Activated CD8-positive, alpha-beta memory T cell treated with anti-CD3 and anti-CD28 coated beads for 36 hours (primary cell): Measurements from ENCODE around the gene TNFRSF25. TPM values are rescaled to one million over a fixed set of nuclear protein-coding genes. Genes with fewer than 3 reads are reported as not detected.

Source experiments
- CTCF ChIA-PET: fragments of 350-600 bp; sonication (Branson Sonifier 250); formaldehyde crosslinking; loops from one replicate; lab custom pipeline; 2021; ENCODE audit warnings: antibody characterized with exemption; lab: Charles Lee
- POLR2A ChIA-PET: fragments of 350-600 bp; sonication (Branson Sonifier 250); formaldehyde crosslinking; loops from one replicate; lab custom pipeline; 2021; ENCODE audit warnings: antibody characterized with exemption; lab: Charles Lee
- total RNA-seq, 2 experiments: library from RNA; stranded (reverse); gene quantifications; one replicate each; pipeline ENCODE4 v1.2.3, GENCODE V29; 2021

Gene TNFRSF25
- total RNA-seq, 2 experiments from 2014 or later, result 89.9 to 91.3 TPM

DNA sequence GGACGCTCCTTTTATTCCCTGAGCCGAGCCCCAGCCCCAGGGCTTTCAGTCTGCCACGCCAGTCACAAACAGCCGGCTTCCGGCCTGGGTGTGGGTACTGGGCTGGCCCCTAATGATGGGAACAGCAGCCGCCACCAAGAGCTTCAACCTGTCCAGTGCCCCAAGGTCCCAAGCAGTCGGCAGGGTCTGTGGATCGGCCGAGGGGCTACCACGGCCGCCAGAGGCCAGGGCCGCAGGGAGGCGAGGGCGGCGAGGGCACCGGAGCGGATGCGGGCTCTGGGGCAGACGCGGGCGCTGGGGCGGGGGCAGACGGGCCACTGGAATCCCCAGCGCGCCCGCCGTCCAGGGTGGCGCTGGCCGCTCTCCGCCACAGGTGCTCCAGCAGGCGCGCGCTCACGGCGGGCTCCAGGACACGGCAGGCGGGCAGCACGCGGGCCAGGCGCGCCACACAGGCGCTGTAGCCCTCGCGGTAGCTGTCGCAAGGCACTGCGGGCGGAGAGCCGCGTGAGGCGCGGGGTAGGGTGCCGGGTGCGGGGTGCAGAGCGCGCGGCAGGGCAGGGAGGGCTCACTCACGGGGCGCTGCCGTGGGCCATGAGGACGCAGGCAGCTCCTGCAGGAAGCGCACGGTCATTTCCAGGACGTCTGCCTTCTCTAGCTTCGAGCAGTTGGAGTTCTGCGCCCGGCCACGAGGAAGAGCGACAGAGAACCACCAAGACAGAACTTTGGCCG lies 47.1 kb downstream of the TNFRSF25 start:
- CTCF ChIA-PET, result interaction anchor here (1.3 to 5.2 kb wide), 2 partner anchors 19 to 20 kb away, joined by 4 to 59 read pairs; no protein-coding TSS in a partner anchor
- POLR2A ChIA-PET, result no interaction called here

DNA sequence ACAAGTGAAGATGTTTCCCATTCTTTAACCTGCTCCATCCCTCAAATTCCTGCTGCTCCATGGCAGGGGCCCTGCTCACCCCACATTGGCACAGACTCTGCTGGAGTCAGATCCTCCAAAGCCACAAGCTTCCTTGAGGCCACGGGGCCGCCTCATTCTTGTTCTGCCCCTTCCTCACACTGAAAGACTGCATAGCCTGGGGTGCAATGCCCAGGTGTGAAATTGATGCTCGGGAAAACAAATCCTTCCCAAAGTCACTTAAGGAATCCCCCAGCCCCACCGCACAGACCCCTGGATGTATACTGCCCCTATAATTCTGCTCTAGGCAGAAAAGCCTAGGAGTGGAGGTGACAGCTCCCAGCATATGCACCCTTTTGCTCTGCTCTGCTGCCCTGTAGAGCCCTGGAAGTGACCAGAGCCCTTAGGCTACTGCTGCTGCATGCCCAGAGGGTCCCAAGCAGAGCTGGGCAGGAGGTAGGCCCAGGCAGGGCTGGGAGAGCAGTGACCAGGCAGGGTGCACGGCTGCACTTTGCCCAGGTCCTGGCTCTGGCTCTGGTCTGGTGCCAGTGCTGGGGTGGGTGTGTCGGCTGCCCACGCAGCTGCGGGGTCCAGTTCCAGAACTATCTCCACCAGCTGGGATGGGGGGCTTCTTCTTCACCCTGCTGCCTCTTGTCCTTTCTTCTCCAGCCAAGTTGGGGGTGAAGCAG lies 47.9 kb downstream of the TNFRSF25 start:
- POLR2A ChIA-PET, result no interaction called here
- CTCF ChIA-PET, result interaction anchor here (1.3 kb wide), 1 partner anchor 20 kb away, joined by 4 read pairs; no protein-coding TSS in a partner anchor

DNA sequence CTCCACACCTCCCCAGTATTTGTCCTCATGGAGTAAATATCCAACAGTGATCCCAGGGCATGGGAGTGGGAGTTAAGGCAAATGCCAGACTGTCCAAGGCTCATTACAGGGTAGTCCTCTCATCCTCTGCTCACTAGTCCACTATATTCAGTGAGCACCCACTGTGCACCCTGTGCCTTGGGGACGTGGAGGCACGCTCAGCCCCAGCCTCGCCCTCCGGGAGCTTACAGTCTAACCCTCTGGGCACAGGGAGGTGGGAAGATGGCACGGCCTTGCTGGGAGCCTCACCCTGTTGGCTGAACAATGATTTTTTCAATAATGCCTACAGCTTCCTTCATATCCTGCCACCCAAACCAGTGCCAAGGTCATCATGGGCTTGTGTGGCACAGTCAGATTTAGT lies 49.1 kb downstream of the TNFRSF25 start:
- CTCF ChIA-PET, result interaction anchor here (2.0 kb wide), 1 partner anchor 170 kb away, joined by 8 read pairs; no protein-coding TSS in a partner anchor

GRCh38 chr1:6416295-6416656 lies 49.7 kb downstream of the TNFRSF25 start:
- CTCF ChIA-PET, result interaction anchor here (2.0 kb wide), 1 partner anchor 169 kb away, joined by 8 read pairs; no protein-coding TSS in a partner anchor
- POLR2A ChIA-PET, result no interaction called here

More for the DNA sequence above, 49.1 kb downstream of the TNFRSF25 start:
- POLR2A ChIA-PET, result no interaction called here

- ChIA-PET CTCF (interaction anchor here (0.6 to 2.0 kb wide), 10 partner anchors 8 to 168 kb away, joined by 3 to 12 read pairs (median 3); no protein-coding TSS in a partner anchor), POLR2A (interaction anchor here (0.5 kb wide), 1 partner anchor 201 kb away, joined by 6 read pairs; no protein-coding TSS in a partner anchor)
Observed at GRCh38 chr1:6414881-6415626, 50.9 kb downstream of the TNFRSF25 start.

GRCh38 chr1:6414443-6414844 lies 51.5 kb downstream of the TNFRSF25 start:
- CTCF ChIA-PET, result interaction anchor here (0.6 to 1.9 kb wide), 10 partner anchors 9 to 172 kb away, joined by 3 to 12 read pairs (median 3); no protein-coding TSS in a partner anchor
- POLR2A ChIA-PET, result interaction anchor here (0.5 kb wide), 1 partner anchor 200 kb away, joined by 6 read pairs; no protein-coding TSS in a partner anchor

DNA sequence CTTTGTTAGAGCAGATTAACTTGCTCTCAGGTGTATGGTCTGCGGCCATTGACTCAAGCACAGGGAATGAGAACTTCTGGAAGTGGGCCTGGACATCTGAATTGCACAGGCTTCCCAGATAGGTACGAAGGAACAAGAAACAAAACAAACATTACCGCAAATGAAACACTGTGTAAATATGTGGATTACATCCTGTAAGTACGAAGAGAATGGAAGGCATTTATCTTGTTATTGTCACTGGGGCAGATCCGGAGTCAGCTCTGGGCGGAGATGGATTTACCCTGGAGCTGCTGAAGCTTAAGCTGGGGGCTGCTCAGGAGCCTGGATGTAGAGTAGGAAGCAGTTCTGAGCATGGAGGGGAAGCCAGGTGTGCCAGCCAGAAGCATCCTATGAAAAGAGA lies 53.1 kb downstream of the TNFRSF25 start:
- POLR2A ChIA-PET, result no interaction called here
- CTCF ChIA-PET, result interaction anchor here (0.6 to 1.3 kb wide), 4 partner anchors 20 to 228 kb away, joined by 3 to 4 read pairs (median 3); no protein-coding TSS in a partner anchor

Other genes with a start within 250 kb of the TNFRSF25 start
- 10 to 100 TPM; 74.7 to 81.5 TPM for gene ICMT, start 230.2 kb downstream of the TNFRSF25 start, total RNA-seq
- gene HES3, start 222.0 kb downstream of the TNFRSF25 start, total RNA-seq, result not detected
- gene GPR153, start 205.1 kb downstream of the TNFRSF25 start, total RNA-seq, result under 1 TPM; 0.67 to 0.73 TPM
- 100 to 1,000 TPM in 1 of 2 experiments, 10 to 100 TPM in 1; 97.9 to 104 TPM for gene ACOT7, start 72.4 kb downstream of the TNFRSF25 start, total RNA-seq
- gene HES2, start 46.3 kb downstream of the TNFRSF25 start, total RNA-seq, result under 1 TPM in 1 of 2 experiments, not detected in 1; 0.15 TPM
- gene ESPN, start 41.4 kb downstream of the TNFRSF25 start, total RNA-seq, result under 1 TPM; 0.08 to 0.23 TPM
- 1 to 10 TPM; 2.1 to 2.2 TPM for gene PLEKHG5, start 25.5 kb upstream of the TNFRSF25 start, total RNA-seq
- gene NOL9, start 88.3 kb upstream of the TNFRSF25 start, total RNA-seq, result 10 to 100 TPM; 59.1 to 59.2 TPM
- gene TAS1R1, start 89.1 kb upstream of the TNFRSF25 start, total RNA-seq, result not detected
- 10 to 100 TPM; 28.5 to 33.5 TPM for gene ZBTB48, start 113.8 kb upstream of the TNFRSF25 start, total RNA-seq
- gene KLHL21, start 136.7 kb upstream of the TNFRSF25 start, total RNA-seq, result 10 to 100 TPM; 33.7 to 35.5 TPM
- 10 to 100 TPM; 14.0 to 14.7 TPM for gene PHF13, start 147.6 kb upstream of the TNFRSF25 start, total RNA-seq
- gene THAP3, start 158.7 kb upstream of the TNFRSF25 start, total RNA-seq, result 10 to 100 TPM; 22.1 to 23.1 TPM
- gene DNAJC11, start 235.6 kb upstream of the TNFRSF25 start, total RNA-seq, result 10 to 100 TPM; 75.5 to 78.3 TPM